ENCODE results near the gene RBM28. TPM values are rescaled to one million over a fixed set of nuclear protein-coding genes. Genes with fewer than 3 reads are reported as not detected.

Gene RBM28
- total RNA-seq (2022; extraction: Qiagen RNA extraction): 49.9 to 57.3 TPM (median 55.4 TPM) in 5 replicates

GRCh38 chr7:128343554-128344430 lies at the start of gene RBM28:
Gene RBM28 (minus strand): TSS chr7:128343908. CDS start chr7:128343793, 115 bp downstream.

GRCh38 chr7:128361411-128362379 lies 18.0 kb upstream of the RBM28 start, which contains the start of gene PRRT4:
Gene PRRT4 (minus strand): TSS chr7:128361690.

Other genes with a start within 250 kb of the RBM28 start
- gene LEP, start 102.6 kb downstream of the RBM28 start, total RNA-seq (2022; extraction: Qiagen RNA extraction): not detected in 5 replicates
- gene PRRT4, start 17.8 kb upstream of the RBM28 start, total RNA-seq (2022; extraction: Qiagen RNA extraction): 0.37 to 0.42 TPM (median 0.40 TPM) in 4 of 5 replicates, not detected in the other
- gene IMPDH1, start 66.1 kb upstream of the RBM28 start, total RNA-seq (2022; extraction: Qiagen RNA extraction): 103 to 134 TPM (median 125 TPM) in 5 replicates
- 23.1 to 28.0 TPM (median 24.4 TPM) in 5 replicates for gene HILPDA, start 112.0 kb upstream of the RBM28 start, total RNA-seq (2022; extraction: Qiagen RNA extraction)
- 22.2 to 24.1 TPM (median 23.0 TPM) in 5 replicates for gene METTL2B, start 132.8 kb upstream of the RBM28 start, total RNA-seq (2022; extraction: Qiagen RNA extraction)